Esophagus squamous epithelium (tissue), 5 donors: Measurements from ENCODE around the gene OXT. TPM values are rescaled to one million over a fixed set of nuclear protein-coding genes. Genes with fewer than 3 reads are reported as not detected.
"Not testable (repeated sequence)": the region's sequence is repeated elsewhere in the genome, so short reads cannot be mapped to it uniquely, and the experiment has no call there.

ENCODE experiments used
- DNase-seq: peaks from one replicate; lab custom pipeline; 2025; lab: John Stamatoyannopoulos, UW
- H3K27ac ChIP-seq, 4 donors: fragments of 200-600 bp; sonication (generic); one replicate each; pipeline ENCODE4 v1.5.1; 2016 to 2019; ENCODE audit warnings: mild to moderate bottlenecking in 1 of 4
- H3K27me3 ChIP-seq, 4 donors: fragments of 200-600 bp; sonication (generic); 1 replicate in 3 of 4; 2 replicates in 1 of 4; pipeline versions ENCODE4 v1.5.1 to v1.6.0; 2017 to 2021; ENCODE audit warnings: antibody characterized with exemption in 1 of 4
- H3K36me3 ChIP-seq, 3 donors: fragments of 200-600 bp; sonication (generic); one replicate each; pipeline ENCODE4 v1.5.1; 2016 to 2019
- H3K4me1 ChIP-seq, 3 donors: fragments of 200-600 bp; sonication (generic); one replicate each; pipeline ENCODE4 v1.5.1; 2017 to 2019
- H3K4me3 ChIP-seq, 4 donors: fragments of 200-600 bp; sonication (generic); 1 replicate in 3 of 4; 2 replicates in 1 of 4; pipeline ENCODE4 v1.5.1; 2016 to 2019; ENCODE audit warnings: mild to moderate bottlenecking in 2 of 4, moderate library complexity in 1 of 4
- H3K9me3 ChIP-seq, 3 donors: fragments of 200-600 bp; sonication (generic); one replicate each; pipeline ENCODE4 v1.5.1; 2016 to 2019
- CTCF ChIP-seq, 6 experiments: fragments of 450-650 bp in 4 of 6; fragments of 200-600 bp in 2 of 6; sonication (generic) in 2 of 6; IDR thresholded peaks; one replicate each; pipeline ENCODE4 v1.5.1; 2016 to 2019; ENCODE audit warnings: antibody characterized with exemption in 6 of 6, mild to moderate bottlenecking in 4 of 6, moderate library complexity in 4 of 6
- POLR2A ChIP-seq, 4 donors: fragments of 450-650 bp; IDR thresholded peaks; one replicate each; pipeline ENCODE4 v1.6.1; 2017; ENCODE audit warnings: antibody characterized with exemption in 4 of 4, mild to moderate bottlenecking in 4 of 4, moderate library complexity in 3 of 4
- WGBS, 2 donors: methylation state at CpG; one replicate each; pipeline ENCODE4 v1.1.5; 2018; 5-methylcytosine and 5-hydroxymethylcytosine counted together
- intact Hi-C: fragments of 100-400 bp; cut with DNase I; formaldehyde crosslinking; loops from one replicate; pipeline ENCODE4 v1.15.0; 2022
- total RNA-seq, 4 donors: library from RNA; depleted of rRNA; stranded (reverse); fragments of >200 nt; gene quantifications; one replicate each; pipeline ENCODE4 v1.1.0, GENCODE V29; 2016
- donor health status: DM: yes; HTN: yes; CAD: no.

The OXT gene
- total RNA-seq = not detected

- Histone ChIP-seq H3K27ac (peak within 1 kb of the TSS in 2 of 4 donors; percentile 9 to 42), H3K9me3 (no peaks in the 10 kb centered on the region), H3K4me1 (peaks cover 12 to 17% (median 15%) of the 10 kb centered on the region in 3 donors)
Observed at GRCh38 chr20:3071610-3072529, at the start of gene OXT. TSS of gene OXT (plus strand) at chr20:3071620. CDS start at chr20:3071656, 36 bp downstream.

GRCh38 chr20:3021777-3022176, 49.6 kb upstream of the OXT start:
- no peaks in the 10 kb centered on the region for H3K27me3 ChIP-seq
- no peak for DNase-seq
- 93 to 100% methylated on average over 2 to 4 of the region's 5 CpGs for WGBS, 2 donors
- H3K9me3 ChIP-seq = no peaks in the 10 kb centered on the region
- peaks cover 25 to 82% (median 35%) of the 10 kb centered on the region in 3 donors for H3K36me3 ChIP-seq
- H3K27ac ChIP-seq = no peak overlapping the region
- intact Hi-C loops = no loop called here
- TF ChIP-seq CTCF (IDR thresholded peaks at IDR 0.05) = no peak
- no peak for TF ChIP-seq POLR2A (IDR thresholded peaks at IDR 0.05)
- peaks cover 0 to 15% (median 0%) of the 10 kb centered on the region in 3 donors for H3K4me1 ChIP-seq
- H3K4me3 ChIP-seq = no peak overlapping the region

More at GRCh38 chr20:3071610-3072529, at the start of gene OXT:
- 5 to 53% methylated on average over 8 of the region's 95 CpGs for WGBS, 2 donors
- TF ChIP-seq POLR2A (IDR thresholded peaks at IDR 0.05) = no peak
- no peak for TF ChIP-seq CTCF (IDR thresholded peaks at IDR 0.05)
- intact Hi-C loops = no loop called here
- H3K36me3 ChIP-seq = no peaks in the 10 kb centered on the region
- H3K4me3 ChIP-seq = peak within 1 kb of the TSS; percentile 37 to 68 (median 48)
- H3K27me3 ChIP-seq = peaks cover 0 to 39% (median 0%) of the 10 kb centered on the region in 4 donors
- no peak for DNase-seq

GRCh38 chr20:3022559-3023490, 48.6 kb upstream of the OXT start:
- 49 to 57% methylated on average over 12 to 17 of the region's 20 CpGs for WGBS, 2 donors
- DNase-seq, H3K4me3 ChIP-seq, H3K27ac ChIP-seq, H3K9me3 ChIP-seq, H3K27me3 ChIP-seq, intact Hi-C loops: not testable (repeated sequence)
- Histone ChIP-seq H3K36me3 (peaks cover 30 to 84% (median 39%) of the 10 kb centered on the region in 3 donors), H3K4me1 (peaks cover 0 to 15% (median 0%) of the 10 kb centered on the region in 3 donors)

- peaks cover 0 to 5% (median 0%) of the 10 kb centered on the region in 3 donors for H3K4me1 ChIP-seq
- H3K4me3 ChIP-seq = no peak overlapping the region
- H3K27me3 ChIP-seq = no peaks in the 10 kb centered on the region
- DNase-seq = no peak
- H3K9me3 ChIP-seq = no peaks in the 10 kb centered on the region
- intact Hi-C loops = no loop called here
- no peak for TF ChIP-seq POLR2A (IDR thresholded peaks at IDR 0.05)
- no peak for TF ChIP-seq CTCF (IDR thresholded peaks at IDR 0.05)
- WGBS, 2 donors = 75 to 79% methylated on average over 1 to 2 of the region's 2 CpGs
- H3K27ac ChIP-seq = no peak overlapping the region
- peaks cover 23 to 99% (median 45%) of the 10 kb centered on the region in 3 donors for H3K36me3 ChIP-seq
Observed at GRCh38 chr20:3027987-3028386, 43.4 kb upstream of the OXT start.

GRCh38 chr20:3031524-3032147, 39.8 kb upstream of the OXT start:
- WGBS, 2 donors = 88 to 100% methylated on average over 3 of the region's 3 CpGs
- intact Hi-C loops = no loop called here
- DNase-seq = no peak
- H3K27me3 ChIP-seq = no peaks in the 10 kb centered on the region
- TF ChIP-seq CTCF (IDR thresholded peaks at IDR 0.05) (no peak), POLR2A (IDR thresholded peaks at IDR 0.05) (no peak)
- no peak overlapping the region for H3K4me3 ChIP-seq
- H3K27ac ChIP-seq = no peak overlapping the region
- H3K36me3 ChIP-seq = peaks cover 15 to 99% (median 31%) of the 10 kb centered on the region in 3 donors
- no peaks in the 10 kb centered on the region for H3K9me3 ChIP-seq
- no peaks in the 10 kb centered on the region for H3K4me1 ChIP-seq
